ENCODE measurements around the gene KCNT2.
"Not testable (repeated sequence)": the region's sequence is repeated elsewhere in the genome, so short reads cannot be mapped to it uniquely, and the experiment has no call there.

KCNT2 gene

GRCh38 chr1:196308176-196308575 lies 300.1 kb downstream of the KCNT2 start:
- no peak for DNase-seq

GRCh38 chr1:196306421-196306820 lies 301.8 kb downstream of the KCNT2 start:
- DNase-seq, result no peak

DNA sequence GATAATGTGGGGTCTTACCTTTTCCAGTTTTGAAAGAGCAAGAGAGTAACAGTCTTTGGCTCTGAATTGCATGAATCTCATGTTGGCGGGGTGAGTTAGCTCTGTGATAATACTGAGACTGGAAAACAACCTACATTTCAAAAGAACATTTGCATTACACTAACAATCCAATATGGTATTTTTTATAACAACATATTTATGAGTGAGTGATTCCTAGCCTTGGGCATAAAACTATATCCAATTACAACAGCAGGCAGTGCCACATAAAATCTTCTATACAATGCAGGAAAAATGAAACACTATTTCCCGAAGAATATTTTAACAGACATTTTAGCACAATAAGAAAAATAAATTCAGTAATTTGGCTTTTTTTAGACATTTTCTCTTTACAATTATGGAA lies 303.0 kb downstream of the KCNT2 start:
- no peak for DNase-seq

GRCh38 chr1:196302981-196303380 lies 305.3 kb downstream of the KCNT2 start:
- DNase-seq, result no peak

GRCh38 chr1:196302420-196302819 lies 305.8 kb downstream of the KCNT2 start:
- no peak for DNase-seq

GRCh38 chr1:196295766-196296165 lies 312.5 kb downstream of the KCNT2 start:
- DNase-seq, result no peak

GRCh38 chr1:196278816-196279215 lies 329.4 kb downstream of the KCNT2 start:
- no peak for DNase-seq

- DNase-seq, result no peak
These were observed 330.4 kb downstream of the KCNT2 start for GRCh38 chr1:196277860-196278259.

GRCh38 chr1:196271212-196271947 lies 336.9 kb downstream of the KCNT2 start:
- DNase-seq, result no peak

- not testable (repeated sequence) for DNase-seq
These were observed 345.2 kb downstream of the KCNT2 start for GRCh38 chr1:196263086-196263485.

DNA sequence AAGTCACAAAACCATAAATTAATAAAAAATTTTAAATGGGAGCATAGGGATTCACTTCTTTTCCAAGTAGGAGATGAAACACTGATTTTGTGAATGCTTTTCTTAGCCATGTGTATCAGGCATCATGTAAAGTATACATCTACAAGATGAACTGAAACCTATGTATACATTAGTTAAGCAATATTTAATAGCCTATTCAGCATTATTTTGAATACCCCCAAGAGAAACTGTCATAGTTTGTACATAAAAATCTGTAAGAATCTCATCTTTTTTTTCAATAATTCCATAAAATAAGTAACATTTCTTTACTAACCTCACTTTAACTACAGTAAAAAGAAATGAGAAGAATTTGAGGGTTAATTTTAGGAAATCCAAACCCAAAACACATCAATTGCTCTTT lies 348.0 kb downstream of the KCNT2 start:
- DNase-seq, result no peak

GRCh38 chr1:196259316-196259715 lies 348.9 kb downstream of the KCNT2 start:
- no peak for DNase-seq

DNA sequence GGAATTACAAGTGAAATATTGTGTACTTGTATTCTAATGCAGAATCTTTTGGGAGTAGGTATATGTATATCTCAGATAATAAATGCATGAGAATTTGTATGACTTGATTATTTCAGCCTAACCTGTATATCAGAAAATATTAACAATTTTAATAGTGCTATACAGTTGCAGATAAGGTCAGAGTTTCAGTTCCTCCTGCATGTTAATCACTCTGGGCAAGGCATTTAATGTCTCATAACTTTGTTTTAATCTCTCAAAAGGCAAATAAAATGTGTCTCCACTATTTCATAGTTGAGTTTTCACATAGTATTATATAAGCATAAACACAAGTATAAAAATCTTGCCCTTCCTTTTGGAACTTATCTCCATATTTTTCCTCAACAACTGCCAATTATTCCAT lies 352.5 kb downstream of the KCNT2 start:
- DNase-seq, result no peak

DNA sequence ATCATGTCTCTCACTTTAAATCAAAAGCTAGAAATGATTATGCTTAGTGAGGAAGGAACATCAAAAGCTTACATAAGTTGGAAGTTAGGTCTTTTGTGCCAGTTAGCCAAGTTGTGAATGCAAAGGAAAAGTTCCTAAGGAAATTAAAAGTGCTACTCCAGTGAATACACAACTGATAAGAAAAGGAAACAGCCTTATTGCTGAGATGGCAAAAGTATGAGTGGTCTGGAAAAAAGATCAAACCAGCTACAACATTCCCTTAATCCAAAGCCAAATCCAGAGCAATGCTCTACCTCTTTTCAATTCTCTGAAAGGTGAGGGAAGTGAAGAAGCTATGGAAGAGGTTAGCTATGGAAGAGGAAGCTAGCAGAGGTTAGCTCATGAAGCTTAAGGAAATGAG lies 378.7 kb downstream of the KCNT2 start:
- no peak for DNase-seq

GRCh38 chr1:196214866-196215265 lies 393.4 kb downstream of the KCNT2 start:
- no peak for DNase-seq

- no peak for DNase-seq
These were observed 398.3 kb downstream of the KCNT2 start for GRCh38 chr1:196209983-196210382.

DNA sequence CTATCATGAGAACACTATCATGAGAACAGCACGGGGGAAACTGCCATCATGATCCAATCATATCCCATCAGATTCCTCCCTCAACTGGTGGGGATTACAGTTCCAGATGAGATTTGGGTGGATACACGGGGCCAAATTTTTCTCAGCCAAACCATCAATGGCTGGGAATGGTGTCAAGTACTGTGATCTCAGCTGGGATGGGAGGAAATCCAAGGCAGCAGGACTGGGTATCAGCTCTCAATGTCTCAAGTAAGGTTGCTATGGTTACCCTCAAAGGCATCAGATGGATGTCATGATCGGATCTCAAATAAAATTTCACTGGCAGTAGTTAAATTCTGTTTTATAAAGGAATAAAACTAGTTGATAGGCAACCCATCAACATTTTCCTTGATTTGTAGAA lies 399.0 kb downstream of the KCNT2 start:
- no peak for DNase-seq

GRCh38 chr1:196207612-196208217 lies 400.5 kb downstream of the KCNT2 start:
- no peak for DNase-seq

- DNase-seq, result no peak
These were observed 402.4 kb downstream of the KCNT2 start for GRCh38 chr1:196205882-196206281.

- no peak for DNase-seq
These were observed 411.8 kb downstream of the KCNT2 start for GRCh38 chr1:196196486-196196885.

GRCh38 chr1:196193896-196194559 lies 414.2 kb downstream of the KCNT2 start:
- DNase-seq, result no peak

GRCh38 chr1:196183941-196184340 lies 424.3 kb downstream of the KCNT2 start:
- DNase-seq, result no peak

- DNase-seq, result no peak
These were observed 426.7 kb downstream of the KCNT2 start for GRCh38 chr1:196181594-196181878.
